Daoy (cell line): Measurements from ENCODE around the gene ALDOB. TPM values are rescaled to one million over a fixed set of nuclear protein-coding genes. Genes with fewer than 3 reads are reported as not detected.

ENCODE experiments used
- DNase-seq: peaks from one replicate; pipeline ENCODE4 v3.0.0-alpha.2; 2015; ENCODE audit warnings: low read depth
- total RNA-seq: library from RNA; depleted of rRNA; stranded (reverse); fragments of >200 nt; shearing (Covaris generic); gene quantifications from 2 replicates; pipeline ENCODE4 v1.2.3, GENCODE V29; 2014; rRNA removed

Gene ALDOB
- total RNA-seq = 1.4 TPM in 1 of 2 replicates, not detected in the other

DNA sequence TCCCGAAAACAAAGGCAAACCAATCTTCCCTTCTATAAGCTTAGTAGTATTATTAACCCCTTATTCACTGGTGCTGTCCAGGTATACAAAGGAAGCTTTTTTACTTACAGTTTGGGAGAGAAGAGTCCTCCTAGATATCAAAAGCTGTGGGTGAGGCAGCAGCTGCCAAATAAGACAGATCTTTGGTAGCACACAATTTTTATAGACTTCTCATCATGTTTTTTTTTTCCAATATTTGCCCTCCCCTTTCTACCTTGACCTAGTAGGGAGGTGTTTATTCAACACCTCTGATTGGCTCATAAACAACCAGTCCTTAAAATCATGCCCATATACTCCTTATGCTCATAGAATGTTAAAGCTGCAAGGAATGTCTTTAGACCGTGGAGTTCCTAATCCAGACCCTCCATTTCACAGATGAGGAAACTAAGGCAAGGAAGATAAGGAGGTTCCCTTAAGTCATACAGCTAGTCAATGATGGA lies at the start of gene ALDOB:
Gene ALDOB, minus strand, starts transcription at position 174 of the 479 bp plus-strand sequence. CDS start 4,887 bp downstream, outside the sequence.
- no peak for DNase-seq

DNA sequence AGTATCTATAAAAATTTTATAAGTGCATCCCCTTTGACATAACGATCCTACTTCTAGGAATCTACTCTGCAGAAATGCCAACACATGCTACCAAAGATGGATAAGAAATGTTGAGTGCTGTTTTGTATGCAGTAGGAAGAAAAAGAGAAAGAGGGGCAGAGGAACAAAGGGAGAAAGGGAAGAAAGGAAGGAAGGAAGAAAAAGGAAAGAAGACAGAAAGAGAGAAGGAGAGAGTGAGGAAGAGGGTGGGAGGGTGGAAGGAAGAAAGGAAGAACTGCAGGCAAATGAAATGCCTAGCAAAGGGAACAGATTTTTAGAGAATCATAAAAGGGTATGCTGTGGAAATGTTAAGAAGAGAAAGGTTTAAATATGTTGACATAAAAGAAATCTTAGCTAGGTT lies 48.5 kb upstream of the ALDOB start:
- no peak for DNase-seq

DNA sequence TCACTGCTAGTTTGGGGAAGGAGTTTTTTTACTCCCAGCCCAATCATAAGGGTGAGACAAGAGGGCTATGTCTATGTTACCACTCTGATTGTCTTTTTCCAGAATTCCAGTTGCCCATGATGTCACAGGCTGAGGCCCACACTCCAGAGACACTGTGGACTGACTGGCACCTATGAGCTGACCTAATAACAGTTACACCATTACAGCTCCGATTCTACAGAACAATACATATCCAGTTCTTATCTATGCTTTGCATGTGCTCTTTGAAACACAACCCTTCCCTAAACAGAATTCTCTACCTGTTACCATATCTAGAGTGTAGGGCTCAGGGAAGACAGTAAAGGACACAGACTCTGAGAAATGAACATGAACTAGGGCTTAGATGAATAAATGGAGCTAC lies 45.7 kb upstream of the ALDOB start:
- no peak for DNase-seq

DNA sequence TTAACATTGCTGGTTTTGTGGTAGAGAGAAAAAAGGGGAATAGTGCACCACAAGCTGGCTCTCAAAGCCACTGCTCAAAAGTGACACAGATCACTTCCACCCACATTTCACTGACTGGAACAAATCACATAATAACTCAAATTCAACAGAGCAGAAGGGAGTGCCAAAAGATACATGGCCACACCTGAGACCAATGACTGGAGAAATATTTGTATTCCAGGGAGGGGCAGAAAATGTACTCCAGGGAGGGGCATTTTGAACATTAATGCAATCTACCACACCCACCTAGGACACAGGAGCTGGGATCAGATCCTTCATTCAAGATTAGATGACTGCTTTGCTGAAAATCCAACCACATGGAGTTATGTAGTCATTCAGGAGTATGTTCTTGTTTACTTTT lies 44.8 kb upstream of the ALDOB start:
- DNase-seq = no peak

DNA sequence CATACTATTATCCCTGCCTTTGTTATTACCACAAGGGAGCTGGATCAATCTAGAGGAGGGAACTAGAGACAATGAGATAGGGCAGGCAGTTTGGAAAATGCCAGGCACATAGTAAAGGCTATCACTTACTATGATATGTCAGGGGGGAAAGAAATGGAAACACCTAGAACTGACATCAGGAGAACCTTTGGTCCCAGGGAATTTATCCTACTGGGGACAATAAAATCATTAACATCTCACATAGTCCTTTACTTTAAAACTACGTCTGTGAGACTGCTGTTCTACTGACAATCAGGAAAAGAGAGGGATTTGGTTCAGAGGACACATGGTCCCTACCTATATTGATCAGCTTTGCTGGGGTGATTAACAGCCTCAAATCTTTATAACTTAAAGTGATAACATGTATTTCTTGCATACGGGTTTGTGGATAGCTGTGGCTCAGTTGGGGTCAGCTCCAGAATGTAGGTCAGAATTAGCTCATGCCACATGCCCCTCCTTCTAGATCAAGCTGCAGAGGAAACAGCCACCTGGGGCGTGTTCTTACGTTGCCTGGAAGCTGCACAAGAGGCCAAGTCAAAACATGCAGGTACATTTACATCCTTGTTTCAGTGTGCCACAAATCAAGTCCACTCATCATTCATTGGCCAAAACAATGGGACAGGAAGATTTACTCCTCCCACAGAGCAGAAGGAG lies 43.9 kb upstream of the ALDOB start:
- peak; percentile 33 for DNase-seq

DNA sequence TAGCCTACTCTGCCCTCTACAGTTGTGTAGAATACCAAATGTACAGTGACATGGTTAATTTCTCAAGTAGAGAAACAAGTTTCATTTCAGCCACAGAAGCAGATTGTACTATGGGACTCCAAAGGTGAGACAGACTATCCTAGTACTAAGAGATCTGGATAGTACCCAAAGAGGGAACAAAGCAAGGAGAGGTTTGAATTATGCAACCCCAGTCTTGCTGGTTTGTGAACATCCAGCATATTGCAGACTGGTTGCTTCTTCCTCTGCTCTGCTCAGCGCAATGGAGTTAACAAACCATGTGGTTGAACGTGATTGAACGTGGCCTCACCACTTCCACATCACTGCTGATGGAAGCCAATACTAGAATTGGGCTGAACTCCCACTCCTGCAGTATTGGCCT lies 43.3 kb upstream of the ALDOB start:
- no peak for DNase-seq

DNA sequence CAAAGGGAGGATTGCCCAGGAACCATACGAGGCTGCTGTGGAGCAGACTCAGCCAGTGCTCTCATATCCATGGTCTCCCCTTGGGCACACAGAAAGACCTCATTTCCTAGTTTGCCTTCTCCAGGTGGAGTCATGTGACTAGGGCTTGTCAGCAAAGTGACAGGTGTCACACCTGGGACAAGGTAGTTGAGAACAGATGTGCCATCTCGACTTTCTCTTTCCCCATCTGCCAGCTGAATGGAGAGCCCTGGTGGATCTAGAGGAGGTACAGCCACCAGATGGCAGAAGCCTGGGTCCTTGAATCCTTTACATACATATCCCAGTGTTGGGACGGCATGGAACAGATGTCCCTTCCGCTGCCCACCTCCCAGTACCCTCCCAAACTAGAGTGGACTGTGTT lies 42.9 kb upstream of the ALDOB start:
- no peak for DNase-seq

DNA sequence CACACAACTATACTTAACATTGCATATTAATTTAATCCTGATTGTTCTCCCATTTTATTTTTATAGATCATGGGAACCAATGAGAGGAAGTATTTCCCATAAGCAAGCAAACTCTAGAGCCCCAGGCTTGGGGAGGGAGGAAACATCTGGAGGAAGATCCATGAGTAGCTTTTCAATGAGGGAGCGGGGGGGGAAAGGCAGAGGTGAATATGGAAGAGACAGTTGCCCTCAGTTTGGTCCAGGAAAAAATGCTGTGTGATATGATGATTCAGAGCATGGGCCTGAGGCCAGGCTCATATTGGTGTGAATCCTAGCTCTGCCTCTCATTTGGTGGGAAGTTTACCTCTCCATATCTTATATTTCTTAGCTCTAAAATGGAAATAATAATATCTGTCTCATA lies 42.2 kb upstream of the ALDOB start:
- peak; percentile 67 for DNase-seq

DNA sequence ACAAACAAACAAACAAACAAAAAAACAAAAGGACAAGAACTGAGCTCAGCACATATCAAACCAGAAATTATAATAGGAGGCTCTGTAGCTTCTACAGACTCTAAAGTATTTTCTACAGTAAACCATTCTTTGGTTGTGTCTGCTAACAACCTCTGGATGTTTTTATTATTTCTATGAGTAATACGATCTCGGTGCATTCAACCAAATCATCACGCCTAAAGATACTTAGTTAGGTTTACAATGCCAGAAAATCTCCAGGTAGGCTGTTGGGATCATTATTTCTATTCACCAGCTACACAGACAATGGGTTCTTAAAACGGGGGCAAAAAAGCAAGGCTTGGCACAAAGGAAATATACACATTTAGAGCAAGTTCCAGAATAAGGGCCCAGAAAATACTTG lies 41.6 kb upstream of the ALDOB start:
- DNase-seq = no peak

DNA sequence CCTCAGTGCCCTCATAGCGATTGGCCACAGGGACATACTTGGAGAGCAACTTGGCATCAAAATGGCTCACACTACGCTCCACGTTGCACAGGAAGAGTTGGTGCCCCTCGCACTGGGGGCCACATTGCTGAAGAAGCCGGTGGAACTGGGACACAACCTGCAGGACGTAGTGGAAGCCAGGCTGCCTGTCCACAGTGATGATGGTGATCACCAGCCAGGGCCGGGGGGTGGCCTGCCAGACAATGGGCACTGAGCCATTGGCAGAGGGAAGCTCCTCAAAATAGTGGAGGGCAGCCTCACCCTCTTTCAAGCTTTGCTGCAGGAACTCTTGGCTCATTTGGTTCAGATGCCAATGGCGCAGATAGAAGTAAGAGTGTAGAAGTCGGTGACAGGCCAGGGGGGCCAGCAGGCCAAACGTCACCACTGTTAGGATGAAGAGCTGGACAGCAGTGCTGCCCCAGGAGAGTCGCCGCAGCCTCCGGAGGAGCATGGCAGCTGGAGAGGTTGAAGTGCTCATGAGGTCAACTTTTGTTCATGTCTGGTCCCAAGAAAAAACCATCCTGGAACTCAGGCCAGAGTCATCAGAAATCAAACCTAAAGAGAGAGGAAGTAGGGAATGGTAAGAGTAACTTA lies 41.1 kb upstream of the ALDOB start:
- no peak for DNase-seq

DNA sequence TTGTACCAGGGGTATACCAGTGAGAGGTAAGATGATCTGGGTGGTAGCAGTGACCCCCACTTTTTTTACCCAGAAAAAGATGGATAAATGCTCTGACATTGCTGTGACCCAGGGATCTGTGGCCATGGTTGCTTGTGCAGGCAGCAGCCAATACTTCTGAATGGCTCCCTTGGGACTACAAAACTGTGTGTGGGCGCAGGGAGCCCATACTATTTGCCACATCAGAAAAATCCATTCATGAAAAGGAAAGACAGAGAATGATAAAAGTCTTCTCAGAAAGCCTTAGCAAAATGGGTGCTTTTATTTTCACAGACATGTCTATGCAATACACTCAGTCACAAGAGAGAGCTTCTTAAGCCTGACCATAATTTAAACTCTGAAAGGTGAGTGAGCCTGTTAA lies 37.3 kb upstream of the ALDOB start:
- DNase-seq = no peak

DNA sequence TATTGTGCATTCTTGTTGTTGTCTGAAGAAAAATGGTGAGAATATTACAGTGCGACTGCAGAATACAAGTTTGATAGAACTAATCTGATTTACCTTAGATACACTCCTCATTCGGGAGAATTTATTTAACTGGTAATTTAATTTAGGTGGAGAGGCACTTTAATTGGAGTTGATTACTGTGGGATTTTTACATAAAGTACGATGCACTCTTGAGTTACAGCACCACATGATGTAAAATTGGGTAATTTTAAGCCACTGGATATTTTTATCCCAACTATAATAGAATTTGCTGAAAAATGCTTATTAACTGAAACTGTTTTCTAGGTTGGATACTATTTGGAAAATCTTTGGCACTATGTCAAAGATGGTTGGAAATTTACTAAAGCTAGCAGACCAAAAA lies 35.4 kb upstream of the ALDOB start:
- no peak for DNase-seq

DNA sequence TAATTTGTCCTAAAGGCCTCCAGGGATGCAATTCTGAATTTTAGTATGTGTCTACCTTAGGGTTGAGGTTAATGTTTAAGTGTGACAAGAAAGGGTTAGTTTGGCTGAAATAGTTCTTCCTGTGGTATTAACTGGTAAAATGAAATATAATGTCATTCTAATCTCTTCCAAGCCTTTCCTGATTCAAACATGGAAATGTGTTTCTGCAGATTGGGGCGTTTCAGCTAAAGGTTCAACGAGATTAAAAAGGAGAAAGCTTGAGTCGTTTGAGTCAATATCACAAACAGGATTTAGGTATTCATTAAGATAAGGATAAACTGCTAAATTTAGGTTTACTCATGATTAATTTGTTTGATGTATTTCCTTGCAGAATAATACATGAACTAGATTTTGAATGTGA lies 34.4 kb upstream of the ALDOB start:
- no peak for DNase-seq

DNA sequence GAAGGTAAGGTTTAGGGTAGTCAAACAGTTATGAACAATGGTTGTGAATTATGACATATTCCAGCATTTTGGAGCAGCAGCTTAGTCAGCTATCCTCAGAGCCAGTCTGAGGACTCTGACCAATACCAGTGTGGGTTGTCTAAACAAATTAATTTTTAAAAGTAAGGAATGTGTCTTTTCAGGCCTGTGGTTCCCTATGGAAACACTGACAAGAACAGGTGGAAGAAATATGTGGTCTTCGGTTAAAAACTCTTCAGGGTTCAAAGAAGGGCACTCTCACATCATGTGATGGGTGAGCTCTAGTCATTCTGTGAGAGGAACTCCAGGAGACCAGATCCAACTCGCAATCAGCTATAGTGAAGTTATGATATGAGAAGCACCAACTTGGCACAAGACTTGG lies 33.5 kb upstream of the ALDOB start:
- DNase-seq = no peak

DNA sequence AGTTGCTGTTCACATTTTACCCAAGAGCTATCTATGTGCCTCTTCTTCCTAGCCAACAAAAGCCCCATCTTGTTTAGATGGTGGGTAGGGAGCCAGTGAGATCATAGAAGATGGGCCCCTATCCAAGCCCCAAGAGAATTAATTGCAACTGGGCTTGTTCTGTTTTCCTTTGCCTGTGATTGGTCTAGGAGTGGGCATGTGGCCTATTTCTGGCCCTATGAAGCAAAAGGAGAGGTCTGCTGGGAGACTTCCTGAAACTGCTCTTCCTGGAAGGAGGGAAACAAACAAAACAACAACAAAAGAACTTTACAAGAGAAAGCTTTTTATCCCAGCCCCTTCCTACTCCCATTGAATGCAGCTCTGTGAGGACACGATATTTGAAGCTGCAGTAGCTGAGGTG lies 32.5 kb upstream of the ALDOB start:
- no peak for DNase-seq

DNA sequence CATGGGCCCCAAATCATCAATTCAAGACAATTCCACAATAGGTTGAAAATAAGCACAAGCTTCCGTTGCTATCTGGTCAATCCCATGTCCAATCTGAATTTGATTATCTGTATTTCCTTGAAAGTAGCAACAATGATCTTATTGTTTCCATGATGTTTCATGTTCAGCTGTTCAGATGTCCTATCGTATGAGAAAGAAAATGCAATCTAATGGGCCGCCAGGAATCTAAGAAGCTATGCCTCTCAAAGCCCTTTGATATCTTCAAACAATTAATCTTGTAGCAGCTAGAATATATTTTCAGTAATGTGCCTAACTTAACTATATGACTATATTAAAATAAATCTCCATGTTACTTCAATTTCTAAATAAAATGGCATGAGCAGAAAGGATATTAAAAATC lies 32.1 kb upstream of the ALDOB start:
- DNase-seq = no peak

DNA sequence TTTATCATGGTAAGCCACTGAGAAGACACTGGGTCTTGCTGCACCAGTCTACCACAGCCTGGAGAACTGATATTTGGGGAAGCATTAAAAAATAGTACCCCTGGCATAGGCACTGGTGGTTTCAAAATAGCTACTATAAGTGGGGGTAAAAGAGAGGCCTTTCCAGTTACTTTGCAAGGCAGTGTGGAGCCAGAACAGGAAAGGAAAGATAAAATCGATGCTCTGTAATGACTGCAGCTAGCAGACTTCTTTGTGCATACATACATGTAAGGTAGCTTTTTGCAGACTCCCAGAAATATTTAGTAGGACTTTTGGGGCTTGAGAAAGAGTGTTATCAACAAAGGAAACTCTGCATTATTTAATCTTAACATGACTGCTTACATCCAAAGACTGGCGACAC lies 31.3 kb upstream of the ALDOB start:
- DNase-seq = no peak

DNA sequence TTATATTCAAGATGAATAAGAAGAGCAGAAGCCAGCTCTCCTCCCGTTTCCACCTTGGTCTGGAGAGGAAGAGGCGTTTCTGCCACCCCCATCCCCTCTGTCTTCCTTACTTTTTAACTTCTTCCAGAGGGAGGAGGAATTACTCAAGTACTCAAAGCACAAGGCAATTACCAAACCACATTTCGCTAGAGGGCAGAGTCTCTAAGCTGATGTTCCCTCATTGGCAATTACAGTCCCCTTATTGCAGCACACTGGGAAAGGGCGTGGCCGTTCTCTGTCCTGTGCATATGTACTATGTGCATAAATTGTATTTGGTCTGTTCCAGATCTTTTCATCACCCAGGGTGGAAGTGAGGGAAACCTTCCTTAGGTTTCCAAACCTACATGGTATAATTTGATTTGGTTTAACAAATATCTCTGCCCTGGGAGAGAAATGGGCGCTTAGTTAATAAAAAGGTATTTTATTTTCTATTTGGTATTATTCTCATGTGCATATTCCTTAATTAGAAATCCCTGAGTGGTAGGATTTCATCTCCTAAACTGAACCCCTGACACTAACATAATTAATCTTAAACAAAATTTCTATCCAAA lies 29.8 kb upstream of the ALDOB start:
- DNase-seq = peak; percentile 86

DNA sequence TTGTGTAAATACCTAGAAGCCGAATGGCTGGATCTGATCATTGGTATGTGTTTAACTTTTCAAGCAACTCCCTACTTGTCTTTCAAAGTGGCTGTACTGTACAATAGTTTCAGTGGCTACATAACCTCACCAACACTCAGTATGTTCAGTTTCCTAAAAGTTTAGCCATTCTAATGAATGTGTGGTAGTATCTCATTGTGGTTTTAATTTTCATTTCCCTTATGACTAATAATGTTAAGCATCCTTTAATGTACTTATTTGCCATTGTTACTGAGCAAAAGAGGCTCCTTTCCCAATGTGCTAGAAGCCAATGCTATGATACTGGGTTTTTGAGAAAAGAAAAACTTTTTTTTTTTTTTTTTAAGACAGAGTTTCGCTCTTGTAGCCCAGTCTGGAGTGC lies 27.8 kb upstream of the ALDOB start:
- peak; percentile 17 for DNase-seq

DNA sequence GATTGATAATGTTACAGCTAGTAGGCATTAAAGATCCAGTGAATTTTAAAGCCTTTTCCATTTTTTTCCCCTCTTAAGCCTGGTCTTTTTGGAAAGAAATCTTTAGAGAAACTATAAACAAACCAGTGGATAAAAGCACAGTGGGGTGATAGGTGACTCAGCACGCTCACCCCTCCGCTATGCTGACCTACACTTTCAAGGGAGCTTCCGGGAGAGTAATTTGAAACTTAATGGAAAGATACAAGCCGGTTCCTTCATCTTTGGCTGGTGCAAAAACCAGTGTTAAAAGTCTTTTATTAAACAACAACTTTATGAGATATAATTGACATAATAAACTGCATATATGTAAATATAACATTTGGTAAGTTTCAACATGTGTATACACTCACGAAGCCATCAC lies 27.0 kb upstream of the ALDOB start:
- DNase-seq = peak; percentile 72

DNA sequence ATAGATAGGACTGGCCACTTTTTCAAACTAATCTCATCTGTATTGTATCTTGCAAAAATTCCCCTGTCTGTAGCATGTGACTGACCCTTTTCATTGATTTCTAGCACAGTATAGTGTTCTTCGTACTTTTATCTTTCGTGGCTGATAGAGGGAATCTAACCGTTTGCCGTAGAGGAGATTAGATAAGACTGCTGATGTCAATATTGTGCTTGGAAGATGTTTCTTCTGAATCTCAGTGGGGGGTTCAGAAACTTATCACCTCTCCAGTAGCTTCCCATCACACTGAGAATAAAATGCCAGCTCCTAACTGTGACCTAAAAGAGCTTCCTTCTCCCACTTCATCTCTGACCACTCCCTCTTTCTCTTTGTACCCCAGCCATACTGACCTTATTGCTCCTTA lies 25.4 kb upstream of the ALDOB start:
- DNase-seq = no peak

DNA sequence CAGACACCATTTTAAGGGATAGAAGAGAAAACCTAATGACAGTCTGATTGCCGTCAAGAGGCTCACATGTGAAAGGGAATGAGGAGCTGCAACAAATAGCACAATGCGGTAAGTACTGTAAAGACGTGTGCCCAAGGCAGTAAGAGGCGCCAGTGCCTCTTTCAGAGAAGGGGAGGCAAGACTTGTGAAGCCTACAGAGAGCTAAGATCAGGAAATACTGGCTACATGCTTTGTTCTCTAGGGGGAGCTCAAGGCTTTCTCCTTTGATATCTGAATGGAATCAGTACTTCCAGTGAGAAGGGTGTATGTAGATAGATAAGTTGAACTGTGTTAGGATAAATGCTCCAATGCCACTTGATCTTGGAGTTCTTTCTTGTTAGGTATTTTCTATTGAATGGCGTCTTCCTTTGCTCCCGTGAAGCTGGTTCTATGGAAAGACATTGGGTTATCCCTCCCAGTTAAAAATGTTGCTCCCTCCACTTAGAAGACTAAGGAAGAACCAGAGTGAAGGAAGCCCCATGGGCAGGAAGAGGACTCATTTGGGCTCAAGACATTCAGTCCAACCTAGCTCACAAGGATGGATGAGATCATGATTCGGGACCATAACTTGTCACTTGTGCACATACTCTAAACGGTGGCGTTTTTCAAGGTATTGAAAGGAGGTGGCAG lies 23.5 kb upstream of the ALDOB start:
- peak; percentile 66 for DNase-seq

DNA sequence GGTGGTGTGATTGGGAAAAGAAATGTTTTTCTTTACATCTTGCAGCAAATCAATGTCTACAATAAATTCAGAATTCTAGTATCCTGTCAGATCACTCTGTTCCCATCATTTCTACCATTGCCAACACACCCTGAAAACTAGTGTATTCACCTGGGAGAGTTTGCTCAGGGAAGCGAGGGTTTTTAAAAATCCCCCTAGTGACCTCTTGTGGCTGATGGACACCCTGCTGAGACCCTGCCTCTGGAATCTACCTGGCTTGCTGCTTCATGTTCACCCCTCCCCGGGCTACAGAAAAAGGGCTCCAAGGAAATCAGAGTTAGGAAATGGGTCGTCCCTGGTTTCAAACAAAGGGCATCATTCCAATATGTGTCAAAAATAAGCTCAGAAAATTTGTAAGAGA lies 21.4 kb upstream of the ALDOB start:
- DNase-seq = no peak
